Midbrain (tissue), 1 donor: ENCODE results near the gene R3HDM4.

Source experiments
- DNase-seq: peaks from one replicate; lab custom pipeline; 2025; lab: John Stamatoyannopoulos, UW

The R3HDM4 gene

GRCh38 chr19:912181-913079 is 589 bp downstream of the R3HDM4 start:
- DNase-seq = no peak

- DNase-seq = no peak
Measured at GRCh38 chr19:911197-912033, 1.6 kb downstream of the R3HDM4 start.

- no peak for DNase-seq
Measured at GRCh38 chr19:907183-907853, 5.7 kb downstream of the R3HDM4 start.

- no peak for DNase-seq
Measured at GRCh38 chr19:906480-906879, 6.5 kb downstream of the R3HDM4 start.

- no peak for DNase-seq
Measured at GRCh38 chr19:904545-904944, 8.5 kb downstream of the R3HDM4 start.

- DNase-seq = no peak
Measured at GRCh38 chr19:903266-903797, 9.7 kb downstream of the R3HDM4 start.

- no peak for DNase-seq
Measured at GRCh38 chr19:902446-903226, 10.4 kb downstream of the R3HDM4 start.

- DNase-seq = no peak
Measured at GRCh38 chr19:902093-902370, 11.0 kb downstream of the R3HDM4 start.

GRCh38 chr19:901216-902092 is 11.6 kb downstream of the R3HDM4 start:
- DNase-seq = no peak

- no peak for DNase-seq
Measured at GRCh38 chr19:900302-901111, 12.5 kb downstream of the R3HDM4 start.

GRCh38 chr19:900043-900301 is 13.0 kb downstream of the R3HDM4 start:
- DNase-seq = no peak

GRCh38 chr19:899336-900042 is 13.5 kb downstream of the R3HDM4 start:
- DNase-seq = no peak

GRCh38 chr19:898663-899062 is 14.4 kb downstream of the R3HDM4 start:
- DNase-seq = no peak

- no peak for DNase-seq
Measured at GRCh38 chr19:897442-898039, 15.5 kb downstream of the R3HDM4 start.

GRCh38 chr19:896999-897398 is 16.0 kb downstream of the R3HDM4 start:
- DNase-seq = no peak

- no peak for DNase-seq
Measured at GRCh38 chr19:896434-896833, 16.6 kb downstream of the R3HDM4 start.

GRCh38 chr19:892894-893689 is 19.9 kb downstream of the R3HDM4 start, which contains the start of the genes MED16 and RNU6-9:
MED16 (minus strand) TSS chr19:893187; CDS start chr19:891131, 2,056 bp downstream.
RNU6-9 (plus strand) TSS chr19:893484.
- DNase-seq = peak; percentile 94
